K562 (cell line): ENCODE data around the gene GRAMD1B.

ENCODE experiments used
- LEF1 ChIP-seq: fragments of 450-650 bp; IDR thresholded peaks from 2 replicates; pipeline ENCODE4 v1.6.1; 2016; ENCODE audit warnings: mild to moderate bottlenecking
- MCM7 ChIP-seq, 2 experiments: fragments of 450-650 bp; IDR thresholded peaks; 2 replicates each; pipeline ENCODE4 v1.6.1; 2016 to 2018
- SMARCB1 ChIP-seq: IDR thresholded peaks from 2 replicates; pipeline ENCODE4 v1.6.1; 2011; ENCODE audit warnings: improper control_type of control experiment, low read depth; ENCODE audit not compliant: insufficient read length
- TCF7 ChIP-seq: sonication (generic); IDR thresholded peaks from 2 replicates; pipeline ENCODE4 v1.6.1; 2016; ENCODE audit warnings: antibody characterized with exemption, borderline replicate concordance
- TOE1 ChIP-seq, 2 experiments: fragments of 450-650 bp in 1 of 2; sonication (generic) in 1 of 2; formaldehyde crosslinking in 1 of 2; IDR thresholded peaks; 2 replicates each; pipeline versions ENCODE4 v1.7.1 to v1.8.0; 2016 to 2022; ENCODE audit warnings: borderline replicate concordance in 2 of 2, mild to moderate bottlenecking in 2 of 2, antibody characterized with exemption in 1 of 2, inconsistent platforms in 1 of 2, low read depth in 1 of 2, missing genetic modification reagents in 1 of 2, moderate library complexity in 1 of 2
- ZBTB2 ChIP-seq: fragments of 450-650 bp; IDR thresholded peaks from 2 replicates; pipeline ENCODE4 v1.6.1; 2016; ENCODE audit warnings: antibody characterized with exemption

- TF ChIP-seq ZBTB2 (no peak), LEF1 (no peak), MCM7 (IDR thresholded peaks at IDR 0.05) (no peak), TOE1 (IDR thresholded peaks at IDR 0.05; ENCODE audit: borderline replicate concordance) (no peak), TOE1 (CRISPR knock-in tag; IDR thresholded peaks at IDR 0.05; ENCODE audit: borderline replicate concordance, low read depth) (no peak), SMARCB1 (no peak), TCF7 (no peak)
These were observed 136.8 kb downstream of the GRAMD1B start for GRCh38 chr11:123566852-123567251.
